Subcutaneous adipose tissue (tissue), 4 donors: ENCODE data around the gene MRPL10. TPM values are rescaled to one million over a fixed set of nuclear protein-coding genes. Genes with fewer than 3 reads are reported as not detected.

ENCODE experiments used
- total RNA-seq, 4 donors: library from RNA; depleted of rRNA; stranded (reverse); fragments of >200 nt; gene quantifications; one replicate each; pipeline ENCODE4 v1.1.0, GENCODE V29; 2016
- TF ChIP-seq, protein P1 (sequence below): fragments of 450-650 bp; IDR thresholded peaks from one replicate; pipeline ENCODE4 v1.5.1; 2016; ENCODE audit warnings: low read depth, mild to moderate bottlenecking, control low read depth, antibody characterized with exemption, moderate library complexity

Gene MRPL10
- total RNA-seq, 4 donors from 2014 or later: 29.3 to 54.3 (median 34.1) TPM

GRCh38 chr17:47847341-47848197 is 16.2 kb upstream of the MRPL10 start:
- TF ChIP-seq, protein P1, sequence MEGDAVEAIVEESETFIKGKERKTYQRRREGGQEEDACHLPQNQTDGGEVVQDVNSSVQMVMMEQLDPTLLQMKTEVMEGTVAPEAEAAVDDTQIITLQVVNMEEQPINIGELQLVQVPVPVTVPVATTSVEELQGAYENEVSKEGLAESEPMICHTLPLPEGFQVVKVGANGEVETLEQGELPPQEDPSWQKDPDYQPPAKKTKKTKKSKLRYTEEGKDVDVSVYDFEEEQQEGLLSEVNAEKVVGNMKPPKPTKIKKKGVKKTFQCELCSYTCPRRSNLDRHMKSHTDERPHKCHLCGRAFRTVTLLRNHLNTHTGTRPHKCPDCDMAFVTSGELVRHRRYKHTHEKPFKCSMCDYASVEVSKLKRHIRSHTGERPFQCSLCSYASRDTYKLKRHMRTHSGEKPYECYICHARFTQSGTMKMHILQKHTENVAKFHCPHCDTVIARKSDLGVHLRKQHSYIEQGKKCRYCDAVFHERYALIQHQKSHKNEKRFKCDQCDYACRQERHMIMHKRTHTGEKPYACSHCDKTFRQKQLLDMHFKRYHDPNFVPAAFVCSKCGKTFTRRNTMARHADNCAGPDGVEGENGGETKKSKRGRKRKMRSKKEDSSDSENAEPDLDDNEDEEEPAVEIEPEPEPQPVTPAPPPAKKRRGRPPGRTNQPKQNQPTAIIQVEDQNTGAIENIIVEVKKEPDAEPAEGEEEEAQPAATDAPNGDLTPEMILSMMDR: no peak

DNA sequence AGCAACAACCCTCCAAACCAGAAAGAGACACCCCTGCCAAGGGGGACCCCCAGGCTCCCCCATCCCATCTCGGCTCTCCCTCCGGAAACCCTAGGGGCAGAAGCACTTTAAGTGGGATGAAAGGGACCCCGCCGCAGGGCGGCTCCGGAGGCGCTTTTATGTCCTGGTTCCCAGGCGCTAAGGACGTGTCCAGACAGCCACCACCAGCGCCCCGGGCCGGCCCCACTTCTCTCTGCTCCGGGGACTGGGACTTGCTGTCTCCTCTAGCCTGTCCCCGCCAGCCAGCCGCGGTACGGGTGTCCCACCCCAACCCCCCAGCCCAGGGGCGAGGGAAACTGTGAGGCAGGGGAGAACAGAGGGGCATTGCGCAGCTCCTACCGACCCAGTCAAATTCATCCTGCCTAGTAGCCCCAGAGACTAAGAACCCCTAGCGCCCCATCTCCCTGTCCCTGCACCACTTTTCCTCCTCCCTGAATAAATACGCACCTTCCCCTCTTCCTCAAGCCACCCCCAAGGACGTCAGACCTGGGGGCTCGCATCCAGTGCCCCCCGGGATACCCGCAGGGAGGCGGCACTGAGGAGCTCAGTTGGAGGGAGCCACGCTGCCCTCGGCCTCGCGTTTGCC is 15.5 kb upstream of the MRPL10 start:
- TF ChIP-seq, protein P1: no peak

GRCh38 chr17:47845716-47846075 is 14.4 kb upstream of the MRPL10 start:
- TF ChIP-seq, protein P1: no peak

DNA sequence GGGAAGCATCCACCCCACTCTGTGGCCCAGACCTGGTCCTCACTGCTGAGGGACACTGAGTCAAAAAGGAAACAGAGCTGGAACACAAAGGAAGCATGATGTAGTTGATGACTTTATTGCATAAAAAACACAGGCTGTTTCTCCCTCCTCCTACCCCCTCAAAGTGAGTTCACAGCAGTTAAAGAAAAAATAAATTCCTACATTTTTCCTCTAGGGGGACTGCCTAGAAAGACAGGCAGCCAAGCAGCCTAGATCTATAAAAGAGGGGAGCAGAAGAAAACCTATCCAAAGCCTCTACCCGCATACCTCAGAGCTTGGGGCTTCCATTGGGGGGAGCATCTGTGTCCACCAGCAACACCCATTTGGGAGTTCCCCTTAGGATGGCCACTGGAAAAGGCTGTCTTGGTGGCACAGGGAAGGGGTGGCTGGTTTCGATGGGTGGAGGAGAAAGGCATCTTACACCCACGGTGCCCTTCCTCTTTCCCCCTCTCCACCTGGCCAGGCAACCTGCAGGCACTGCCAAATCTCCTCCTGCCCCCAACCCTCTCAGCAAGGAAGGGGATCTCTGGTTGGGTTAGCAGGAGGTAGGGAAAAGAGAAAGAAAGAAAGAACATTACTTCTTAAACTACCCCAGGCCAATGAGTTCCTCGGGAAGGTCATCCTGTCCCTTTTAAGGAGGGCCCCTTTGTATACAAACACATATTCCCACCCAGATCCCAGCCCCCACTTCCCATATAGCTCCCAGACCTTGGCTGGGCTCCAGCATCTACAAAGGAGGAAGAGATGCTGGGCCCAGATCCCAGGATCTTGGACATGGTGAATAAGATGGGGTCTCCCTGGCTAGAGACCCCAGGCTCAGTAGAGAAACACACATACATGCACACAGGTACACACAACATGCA is 13.7 kb upstream of the MRPL10 start:
- TF ChIP-seq, protein P1: no peak

DNA sequence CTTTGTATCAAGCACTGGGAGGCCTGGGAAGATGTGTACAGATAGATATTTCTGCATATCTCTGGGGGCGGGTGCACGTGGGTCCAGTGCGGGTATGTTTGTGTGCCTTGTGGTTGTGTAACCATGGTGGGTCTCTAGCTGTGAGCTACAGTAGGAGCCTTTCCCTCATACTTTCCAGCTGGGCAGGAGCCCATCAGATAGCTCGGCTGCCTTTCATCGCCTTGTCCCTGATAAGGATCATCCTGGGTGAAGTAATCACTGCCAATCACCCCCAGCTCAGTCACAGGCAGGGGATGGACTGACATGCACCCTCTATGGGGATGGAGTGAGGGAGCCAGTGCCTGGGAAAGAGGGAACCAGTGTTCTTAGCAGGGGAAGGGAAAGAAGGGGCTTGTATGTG is 12.9 kb upstream of the MRPL10 start:
- TF ChIP-seq, protein P1: no peak

DNA sequence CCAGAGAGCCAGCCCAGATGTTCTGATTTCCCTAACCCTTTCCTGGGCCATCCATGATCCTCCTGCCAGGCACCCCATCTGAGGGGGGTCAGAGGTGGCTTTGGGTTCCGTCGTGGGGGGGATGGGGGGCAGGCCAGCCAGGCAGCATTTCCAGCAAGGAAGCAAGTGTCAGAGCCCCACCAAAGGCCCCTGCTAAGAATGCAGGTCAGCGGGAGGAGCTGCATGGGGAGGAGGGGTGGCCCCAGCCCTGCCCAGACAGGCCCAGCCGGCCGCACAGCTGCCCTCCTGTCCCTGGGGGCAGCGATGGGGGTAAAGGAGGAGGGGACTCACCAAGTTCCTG is 12.0 kb upstream of the MRPL10 start:
- TF ChIP-seq, protein P1: no peak
